Natural killer cell (primary cell): ENCODE results near the gene ATP6V1E1. TPM values are rescaled to one million over a fixed set of nuclear protein-coding genes. Genes with fewer than 3 reads are reported as not detected.
"Not testable (repeated sequence)": the region's sequence is repeated elsewhere in the genome, so short reads cannot be mapped to it uniquely, and the experiment has no call there.

Experiments
- ATAC-seq, 3 donors: fragments of 150-1000 bp in 2 of 3; fragments of 200-7000 bp in 1 of 3; cut with Tn5 transposase; 1 replicate in 1 of 3; 2 replicates in 2 of 3; pipeline ENCODE4 v1.10.0; 2021; ENCODE audit warnings: mild to moderate bottlenecking in 2 of 3, moderate library complexity in 2 of 3
- DNase-seq, 2 donors: peaks; one replicate each; pipeline versions ENCODE4 v3.0.0 to v3.0.0-alpha.2; 2013 to 2021; ENCODE audit warnings: mixed read lengths in 1 of 2
- H3K27ac ChIP-seq: one replicate; pipeline ENCODE4 v1.5.1; 2013; ENCODE audit warnings: mild to moderate bottlenecking, low read length
- H3K27me3 ChIP-seq: one replicate; pipeline ENCODE4 v1.6.1; 2013; ENCODE audit warnings: low read length; ENCODE audit not compliant: control insufficient read depth, insufficient read depth
- H3K36me3 ChIP-seq: one replicate; pipeline ENCODE4 v1.6.1; 2013; ENCODE audit warnings: low read length; ENCODE audit not compliant: control insufficient read depth, insufficient read depth
- H3K4me1 ChIP-seq: one replicate; pipeline ENCODE4 v1.6.1; 2013; ENCODE audit warnings: low read length; ENCODE audit not compliant: control insufficient read depth, insufficient read depth
- H3K4me3 ChIP-seq: one replicate; pipeline ENCODE4 v1.5.1; 2013; ENCODE audit warnings: low read length
- H3K9me3 ChIP-seq: one replicate; pipeline ENCODE4 v1.6.1; 2013; ENCODE audit warnings: low read length; ENCODE audit not compliant: control insufficient read depth, insufficient read depth
- H3K27ac Mint-ChIP-seq, 2 donors: one replicate each; pipeline ENCODE4 v1.8.0; 2022; ENCODE audit warnings: mild to moderate bottlenecking in 2 of 2, mixed read lengths in 2 of 2, moderate library complexity in 1 of 2
- H3K27me3 Mint-ChIP-seq, 2 donors: one replicate each; pipeline ENCODE4 v1.8.0; 2022; ENCODE audit warnings: low read depth in 2 of 2, mixed read lengths in 2 of 2
- H3K36me3 Mint-ChIP-seq: one replicate; pipeline ENCODE4 v1.8.0; 2022; ENCODE audit warnings: mixed read lengths
- H3K4me1 Mint-ChIP-seq, 2 donors: one replicate each; pipeline ENCODE4 v1.8.0; 2022; ENCODE audit warnings: mixed read lengths in 2 of 2
- H3K4me3 Mint-ChIP-seq: one replicate; pipeline ENCODE4 v1.8.0; 2022; ENCODE audit warnings: mild to moderate bottlenecking, moderate library complexity, mixed read lengths
- H3K9me3 Mint-ChIP-seq, 2 donors: one replicate each; pipeline ENCODE4 v1.8.0; 2022; ENCODE audit warnings: mixed read lengths in 2 of 2
- CTCF ChIP-seq: fragments of 200-600 bp; IDR thresholded peaks from one replicate; pipeline ENCODE4 v1.8.0; 2022; ENCODE audit warnings: antibody characterized with exemption
- WGBS: methylation state at CpG from one replicate; pipeline ENCODE4 v1.1.7; 2013; ENCODE audit warnings: missing lambda C conversion rate; ENCODE audit not compliant: insufficient coverage; 5-methylcytosine and 5-hydroxymethylcytosine counted together
- intact Hi-C: fragments of 100-400 bp; cut with micrococcal nuclease; formaldehyde crosslinking; loops from one replicate; pipeline ENCODE4 v1.14.2; 2022
- total RNA-seq, 4 donors: library from RNA; stranded (reverse); fragments of 120-200 nt in 1 of 4; gene quantifications; one replicate each; pipeline versions ENCODE4 v1.2.3 to v1.2.4, GENCODE V29; 2013 to 2022

Gene ATP6V1E1
- total RNA-seq, 3 donors from 2014 or later (not counting 1 experiment from before 2014, with no cell fraction given), result 75.8 to 79.8 (median 76.4) TPM

GRCh38 chr22:17637490-17638181, 9.1 kb upstream of the ATP6V1E1 start:
- no peak for DNase-seq
- TF ChIP-seq CTCF, result no peak

GRCh38 chr22:17636850-17637249, 8.3 kb upstream of the ATP6V1E1 start:
- H3K9me3 Mint-ChIP-seq, H3K4me3 Mint-ChIP-seq, DNase-seq, ATAC-seq, H3K27ac ChIP-seq, H3K27ac Mint-ChIP-seq, H3K36me3 Mint-ChIP-seq, H3K36me3 ChIP-seq, H3K27me3 Mint-ChIP-seq, intact Hi-C loops, H3K9me3 ChIP-seq, H3K27me3 ChIP-seq, H3K4me3 ChIP-seq: not testable (repeated sequence)
- WGBS, result 90% methylated on average over 9 of the region's 10 CpGs
- peaks cover 25 to 26% of the 10 kb centered on the region in 2 donors for H3K4me1 Mint-ChIP-seq
- H3K4me1 ChIP-seq, result peaks cover 18% of the 10 kb centered on the region

More at GRCh38 chr22:17637490-17638181, 9.1 kb upstream of the ATP6V1E1 start:
- Histone ChIP-seq H3K27me3 (no peaks in the 10 kb centered on the region), H3K9me3 (no peaks in the 10 kb centered on the region), H3K36me3 (no peaks in the 10 kb centered on the region), H3K27ac (peak overlapping the region; percentile 96), H3K4me3 (peak overlapping the region; percentile 72), H3K4me1 (peaks cover 18% of the 10 kb centered on the region)
- no peaks in the 10 kb centered on the region for H3K36me3 Mint-ChIP-seq
- intact Hi-C loops, result loop anchor here (1.0 kb wide), 2 partner anchors 9 to 140 kb away; partner anchors contain the start of gene ATP6V1E1
- WGBS, result 66% methylated on average over 10 of the region's 10 CpGs
- no peak for ATAC-seq
- no peaks in the 10 kb centered on the region for H3K9me3 Mint-ChIP-seq
- peak overlapping the region; percentile 96 to 100 for H3K27ac Mint-ChIP-seq
- H3K27me3 Mint-ChIP-seq, result no peaks in the 10 kb centered on the region
- H3K4me3 Mint-ChIP-seq, result peak overlapping the region; percentile 91
- H3K4me1 Mint-ChIP-seq, result peaks cover 25 to 28% of the 10 kb centered on the region in 2 donors

GRCh38 chr22:17634696-17635095, 6.1 kb upstream of the ATP6V1E1 start:
- no peaks in the 10 kb centered on the region for H3K9me3 ChIP-seq
- TF ChIP-seq CTCF, result no peak
- Mint-ChIP-seq H3K9me3 (no peaks in the 10 kb centered on the region), H3K4me3 (no peak overlapping the region), H3K27ac (no peak overlapping the region), H3K36me3 (no peaks in the 10 kb centered on the region), H3K4me1 (peaks cover 19 to 24% of the 10 kb centered on the region in 2 donors), H3K27me3 (no peaks in the 10 kb centered on the region)
- 98% methylated on average over 3 of the region's 3 CpGs for WGBS
- intact Hi-C loops, result no loop called here
- DNase-seq, result no peak
- H3K27ac ChIP-seq, result no peak overlapping the region
- H3K4me1 ChIP-seq, result peaks cover 14% of the 10 kb centered on the region
- no peaks in the 10 kb centered on the region for H3K36me3 ChIP-seq
- H3K4me3 ChIP-seq, result no peak overlapping the region
- ATAC-seq, result no peak
- H3K27me3 ChIP-seq, result no peaks in the 10 kb centered on the region

- no peak for DNase-seq
- TF ChIP-seq CTCF, result no peak
- Histone ChIP-seq H3K36me3 (no peaks in the 10 kb centered on the region), H3K9me3 (no peaks in the 10 kb centered on the region), H3K4me1 (peaks cover 11% of the 10 kb centered on the region), H3K4me3 (no peak overlapping the region), H3K27ac (no peak overlapping the region), H3K27me3 (no peaks in the 10 kb centered on the region)
- H3K27ac Mint-ChIP-seq, result peak overlapping the region in 1 of 2 donors; percentile 15
- no peaks in the 10 kb centered on the region for H3K36me3 Mint-ChIP-seq
- H3K9me3 Mint-ChIP-seq, result no peaks in the 10 kb centered on the region
- H3K4me3 Mint-ChIP-seq, result no peak overlapping the region
- H3K27me3 Mint-ChIP-seq, result no peaks in the 10 kb centered on the region
- peaks cover 12 to 22% of the 10 kb centered on the region in 2 donors for H3K4me1 Mint-ChIP-seq
- WGBS, result 93% methylated on average over 3 of the region's 3 CpGs
- ATAC-seq, result no peak
- intact Hi-C loops, result no loop called here
These were observed 5.4 kb upstream of the ATP6V1E1 start for GRCh38 chr22:17633998-17634323.
